ENCODE results near the gene SUSD6.
A peak's percentile ranks its signal among the peaks of the same experiment; 100 is the strongest.

Gene SUSD6

GRCh38 chr14:69682621-69683263 lies 71.3 kb downstream of the SUSD6 start:
- intact Hi-C loops (cut with DNase I) = no loop called here
- no peak for DNase-seq

- intact Hi-C loops (cut with DNase I) = no loop called here
- no peak for DNase-seq
These were observed 72.6 kb downstream of the SUSD6 start for GRCh38 chr14:69683971-69684370.

- DNase-seq = peak in 12 of 42 donors; percentile 15 to 55 (median 34)
- intact Hi-C loops (cut with DNase I) = loop anchor here (5.0 kb wide), 1 partner anchor 72 kb away; the partner anchor contains the start of gene SUSD6
These were observed 73.2 kb downstream of the SUSD6 start for GRCh38 chr14:69684461-69685217.

GRCh38 chr14:69685218-69685616 lies 73.8 kb downstream of the SUSD6 start:
- intact Hi-C loops (cut with DNase I) = loop anchor here (5.0 kb wide), 1 partner anchor 73 kb away; the partner anchor contains the start of gene SUSD6

GRCh38 chr14:69685716-69686115 lies 74.3 kb downstream of the SUSD6 start:
- intact Hi-C loops (cut with DNase I) = loop anchor here (5.0 kb wide), 1 partner anchor 73 kb away; the partner anchor contains the start of gene SUSD6
- peak; percentile 47 to 90 (median 77) for DNase-seq

More at GRCh38 chr14:69685218-69685616, 73.8 kb downstream of the SUSD6 start:
- peak in 2 of 42 donors; percentile 19 to 38 for DNase-seq

- DNase-seq = no peak
- intact Hi-C loops (cut with DNase I) = loop anchor here (5.0 kb wide), 1 partner anchor 75 kb away; the partner anchor contains the start of gene SUSD6
These were observed 76.4 kb downstream of the SUSD6 start for GRCh38 chr14:69687606-69688298.

GRCh38 chr14:69688299-69688649 lies 76.9 kb downstream of the SUSD6 start:
- peak in 39 of 42 donors; percentile 40 to 87 (median 69) for DNase-seq
- intact Hi-C loops (cut with DNase I) = loop anchor here (5.0 kb wide), 1 partner anchor 76 kb away; the partner anchor contains the start of gene SUSD6

GRCh38 chr14:69690042-69690441 lies 78.6 kb downstream of the SUSD6 start:
- DNase-seq = no peak
- intact Hi-C loops (cut with DNase I) = no loop called here

GRCh38 chr14:69692594-69692993 lies 81.2 kb downstream of the SUSD6 start:
- no peak for DNase-seq
- intact Hi-C loops (cut with DNase I) = no loop called here

- intact Hi-C loops (cut with DNase I) = no loop called here
- DNase-seq = peak in 1 of 42 donors; percentile 24
These were observed 81.7 kb downstream of the SUSD6 start for GRCh38 chr14:69693145-69693544.

GRCh38 chr14:69693801-69694729 lies 82.7 kb downstream of the SUSD6 start:
- intact Hi-C loops (cut with DNase I) = no loop called here
- DNase-seq = no peak

- no peak for DNase-seq
- intact Hi-C loops (cut with DNase I) = no loop called here
These were observed 83.4 kb downstream of the SUSD6 start for GRCh38 chr14:69694730-69695281.

- intact Hi-C loops (cut with DNase I) = no loop called here
- peak in 22 of 42 donors; percentile 21 to 80 (median 52) for DNase-seq
These were observed 84.2 kb downstream of the SUSD6 start for GRCh38 chr14:69695322-69696203.

GRCh38 chr14:69696204-69696527 lies 84.8 kb downstream of the SUSD6 start:
- no peak for DNase-seq
- intact Hi-C loops (cut with DNase I) = no loop called here

GRCh38 chr14:69696633-69697557 lies 85.5 kb downstream of the SUSD6 start:
- intact Hi-C loops (cut with DNase I) = no loop called here
- no peak for DNase-seq

- DNase-seq = no peak
These were observed 87.2 kb downstream of the SUSD6 start for GRCh38 chr14:69698572-69698971.

More at GRCh38 chr14:69698572-69698971, 87.2 kb downstream of the SUSD6 start:
- intact Hi-C loops (cut with DNase I) = no loop called here

Data from head of caudate nucleus (tissue), 42 donors.